ENCODE results near the gene MYRIP. TPM values are rescaled to one million over a fixed set of nuclear protein-coding genes. Genes with fewer than 3 reads are reported as not detected.

The MYRIP gene
- total and polyA plus RNA-seq, 5 donors = 2.4 to 12.1 (median 6.9) TPM

DNA sequence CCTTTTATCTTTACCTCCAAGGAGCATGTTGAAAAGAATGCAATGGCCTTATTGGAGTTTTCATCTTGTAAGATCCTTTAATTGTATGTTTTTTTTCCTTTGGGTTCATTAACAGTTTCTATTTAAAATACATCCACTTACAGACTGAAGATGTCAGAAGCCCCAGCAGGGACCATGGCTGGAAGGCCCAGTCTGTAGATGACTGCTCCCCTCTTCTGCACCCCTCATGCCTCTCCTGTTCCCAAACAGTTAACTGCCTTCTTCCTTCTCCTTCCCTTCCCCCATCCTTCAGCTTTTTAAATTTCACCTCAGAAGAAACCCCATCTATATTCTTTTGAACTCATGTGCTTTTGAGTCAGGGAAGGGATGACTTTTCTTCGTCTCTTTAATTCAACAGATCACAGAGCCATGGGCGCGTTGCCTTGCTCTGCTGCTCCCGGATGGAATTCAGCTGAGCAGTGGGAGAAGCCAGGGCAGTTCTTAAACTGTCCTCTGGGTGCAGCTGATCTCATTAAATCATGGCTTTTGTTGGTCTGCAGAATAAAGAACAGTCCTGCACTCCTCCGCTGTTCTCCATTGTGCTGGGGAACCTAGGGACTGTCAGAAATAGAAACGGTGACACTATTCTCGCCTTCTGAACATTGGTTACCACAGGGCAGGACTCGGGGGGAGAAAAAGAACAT lies 428.6 kb downstream of the MYRIP start:
- peak; percentile 75 to 87 for ATAC-seq
- no peaks in the 10 kb centered on the region for H3K27me3 ChIP-seq (ENCODE audit: control insufficient read depth, insufficient read depth)
- intact Hi-C loops (cut with DNase I) = no loop called here
- H3K9me3 ChIP-seq (ENCODE audit: control insufficient read depth, low read length) = no peaks in the 10 kb centered on the region
- WGBS = 50% methylated on average over 8 of the region's 8 CpGs
- H3K4me3 ChIP-seq (ENCODE audit: low read length) = no peak overlapping the region
- H3K4me1 ChIP-seq (ENCODE audit: control insufficient read depth, insufficient read depth, low read length) = no peaks in the 10 kb centered on the region
- peak overlapping the region; percentile 58 for H3K27ac ChIP-seq (ENCODE audit: low read length)
- no peak for DNase-seq

DNA sequence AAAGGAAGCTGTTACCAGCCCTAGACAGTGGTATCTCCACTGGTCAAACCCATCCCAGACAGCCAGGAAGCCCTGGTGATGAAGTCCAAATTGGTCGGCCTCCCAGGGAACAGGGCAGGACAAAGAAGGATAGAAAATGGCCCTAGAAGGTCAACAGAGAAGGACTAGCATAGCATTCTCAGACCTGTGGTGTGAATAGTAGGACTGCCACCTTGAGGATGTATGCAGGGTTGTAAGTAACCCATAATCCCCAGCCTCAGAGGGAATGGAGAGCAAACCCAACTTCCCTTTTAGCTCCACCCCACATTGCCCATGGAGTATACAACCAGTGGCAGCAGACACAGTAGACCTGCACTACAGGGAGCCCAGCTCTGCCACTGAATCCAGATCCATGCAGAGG lies 431.5 kb downstream of the MYRIP start:
- DNase-seq (no peak), ATAC-seq (no peak)
- WGBS = 93% methylated on average over 1 of the region's 1 CpG
- Histone ChIP-seq H3K4me3 (ENCODE audit: low read length) (no peak overlapping the region), H3K27me3 (ENCODE audit: control insufficient read depth, insufficient read depth) (no peaks in the 10 kb centered on the region), H3K4me1 (ENCODE audit: control insufficient read depth, insufficient read depth, low read length) (no peaks in the 10 kb centered on the region), H3K9me3 (ENCODE audit: control insufficient read depth, low read length) (no peaks in the 10 kb centered on the region), H3K27ac (ENCODE audit: low read length) (no peak overlapping the region)
- intact Hi-C loops (cut with DNase I) = no loop called here

DNA sequence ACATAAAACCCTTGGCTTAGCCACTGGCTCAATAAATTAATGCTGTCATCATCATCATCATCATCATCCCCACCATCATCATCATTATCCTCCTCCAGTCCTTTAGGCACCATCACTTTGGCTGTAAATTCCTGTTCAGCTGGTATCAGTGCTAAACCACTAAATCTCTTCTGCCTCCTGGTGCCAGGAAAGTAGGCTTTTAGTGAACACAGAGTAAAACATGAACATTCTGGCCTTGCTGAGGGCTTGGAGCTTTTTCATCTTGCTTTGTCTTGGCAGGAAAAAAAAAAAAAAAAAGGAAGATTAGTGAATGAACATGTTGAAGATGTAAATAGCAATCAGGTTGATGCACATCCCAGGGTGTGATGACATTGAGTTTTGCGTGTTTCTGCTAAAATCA lies 432.8 kb downstream of the MYRIP start:
- Histone ChIP-seq H3K4me3 (ENCODE audit: low read length) (no peak overlapping the region), H3K4me1 (ENCODE audit: control insufficient read depth, insufficient read depth, low read length) (no peaks in the 10 kb centered on the region), H3K27me3 (ENCODE audit: control insufficient read depth, insufficient read depth) (no peaks in the 10 kb centered on the region), H3K27ac (ENCODE audit: low read length) (no peak overlapping the region), H3K9me3 (ENCODE audit: control insufficient read depth, low read length) (no peaks in the 10 kb centered on the region)
- 95% methylated on average over 1 of the region's 1 CpG for WGBS
- DNase-seq = no peak
- intact Hi-C loops (cut with DNase I) = no loop called here
- no peak for ATAC-seq

DNA sequence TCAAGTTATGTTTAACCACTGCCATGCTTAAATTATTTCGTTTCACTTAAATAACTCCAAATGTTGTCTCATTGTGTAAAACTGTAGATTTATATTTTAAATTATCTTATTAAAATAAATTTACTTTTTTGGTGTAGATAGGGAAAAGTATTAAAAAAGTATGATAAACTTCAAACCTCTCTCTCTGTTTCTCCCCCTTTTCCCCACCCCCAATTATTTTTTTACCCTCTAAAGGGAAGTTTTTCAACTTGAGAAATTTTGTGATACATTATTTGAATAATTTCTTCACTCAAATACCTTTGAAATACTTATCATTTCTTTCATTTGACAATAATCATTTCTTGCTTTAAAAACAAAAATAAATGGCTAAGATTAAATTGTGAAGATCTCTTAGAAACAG lies 433.2 kb downstream of the MYRIP start:
- 84% methylated on average over 1 of the region's 1 CpG for WGBS
- peaks cover under 1% of the 10 kb centered on the region for H3K4me1 ChIP-seq (ENCODE audit: control insufficient read depth, insufficient read depth, low read length)
- intact Hi-C loops (cut with DNase I) = no loop called here

DNA sequence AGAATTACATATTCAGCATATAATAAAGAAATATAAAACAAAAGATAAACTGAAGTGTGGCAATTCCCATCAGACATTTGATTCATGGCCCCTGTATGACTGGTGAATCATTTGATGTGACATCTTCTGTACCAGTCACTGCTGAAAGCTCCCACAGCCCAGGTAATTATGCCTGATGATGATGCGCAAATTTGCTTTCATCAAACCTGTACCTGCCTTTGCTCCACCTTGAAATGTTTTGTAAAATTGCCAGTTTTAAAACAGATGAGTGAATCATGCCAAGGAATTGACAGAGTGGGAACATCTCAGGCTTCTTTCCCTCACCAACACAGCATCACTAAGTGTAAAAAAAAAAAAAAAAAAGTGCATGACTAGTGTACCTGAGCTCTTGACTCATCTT lies 433.6 kb downstream of the MYRIP start:
- Histone ChIP-seq H3K27ac (ENCODE audit: low read length) (no peak overlapping the region), H3K4me1 (ENCODE audit: control insufficient read depth, insufficient read depth, low read length) (peaks cover 2% of the 10 kb centered on the region), H3K4me3 (ENCODE audit: low read length) (no peak overlapping the region), H3K27me3 (ENCODE audit: control insufficient read depth, insufficient read depth) (no peaks in the 10 kb centered on the region), H3K9me3 (ENCODE audit: control insufficient read depth, low read length) (no peaks in the 10 kb centered on the region)
- DNase-seq = no peak
- intact Hi-C loops (cut with DNase I) = no loop called here
- ATAC-seq = no peak
- WGBS = 0% methylated on average over 1 of the region's 1 CpG

More for the DNA sequence above, 433.2 kb downstream of the MYRIP start:
- Histone ChIP-seq H3K27ac (ENCODE audit: low read length) (no peak overlapping the region), H3K27me3 (ENCODE audit: control insufficient read depth, insufficient read depth) (no peaks in the 10 kb centered on the region), H3K4me3 (ENCODE audit: low read length) (no peak overlapping the region), H3K9me3 (ENCODE audit: control insufficient read depth, low read length) (no peaks in the 10 kb centered on the region)
- DNase-seq (no peak), ATAC-seq (no peak)

DNA sequence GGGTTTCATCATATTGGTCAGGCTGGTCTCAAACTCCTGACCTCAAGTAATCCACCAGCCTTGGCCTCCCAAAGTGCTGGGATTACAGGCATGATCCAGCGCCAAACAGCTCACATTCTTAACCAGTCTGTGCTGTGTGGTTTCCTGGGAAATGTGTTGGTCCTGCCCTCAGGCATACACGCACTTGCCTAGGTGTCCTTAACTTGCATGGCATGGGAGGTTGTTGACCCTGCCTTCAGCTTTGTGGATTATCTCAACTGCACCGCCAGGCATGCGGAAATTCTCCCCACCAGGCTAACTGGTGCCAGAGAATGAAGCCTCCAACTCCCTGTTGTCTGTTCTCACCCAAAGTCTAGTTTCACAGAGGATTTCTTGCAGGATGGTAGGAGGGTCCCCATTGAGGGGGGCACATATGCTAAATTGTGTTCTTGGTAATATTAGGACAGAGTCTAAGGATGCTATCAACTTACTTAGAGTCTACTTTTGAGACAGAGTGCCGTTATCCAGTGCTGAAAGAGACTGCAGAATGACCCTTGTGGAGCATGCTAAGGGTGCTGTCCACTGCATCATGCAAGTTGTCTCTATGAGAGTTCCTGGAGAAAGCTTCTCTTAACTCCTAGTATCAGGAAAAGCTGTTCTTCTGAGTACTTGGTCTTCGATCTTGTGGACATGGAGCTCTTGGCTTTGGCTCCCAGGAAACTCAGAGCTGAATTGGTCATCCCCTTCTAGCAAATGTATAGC lies 438.5 kb downstream of the MYRIP start:
- H3K27ac ChIP-seq (ENCODE audit: low read length) = no peak overlapping the region
- DNase-seq = no peak
- no peaks in the 10 kb centered on the region for H3K9me3 ChIP-seq (ENCODE audit: control insufficient read depth, low read length)
- peaks cover 2% of the 10 kb centered on the region for H3K4me1 ChIP-seq (ENCODE audit: control insufficient read depth, insufficient read depth, low read length)
- WGBS = 80% methylated on average over 6 of the region's 6 CpGs
- intact Hi-C loops (cut with DNase I) = no loop called here
- H3K4me3 ChIP-seq (ENCODE audit: low read length) = no peak overlapping the region
- peak in 1 of 2 donors; percentile 39 for ATAC-seq
- no peaks in the 10 kb centered on the region for H3K27me3 ChIP-seq (ENCODE audit: control insufficient read depth, insufficient read depth)

DNA sequence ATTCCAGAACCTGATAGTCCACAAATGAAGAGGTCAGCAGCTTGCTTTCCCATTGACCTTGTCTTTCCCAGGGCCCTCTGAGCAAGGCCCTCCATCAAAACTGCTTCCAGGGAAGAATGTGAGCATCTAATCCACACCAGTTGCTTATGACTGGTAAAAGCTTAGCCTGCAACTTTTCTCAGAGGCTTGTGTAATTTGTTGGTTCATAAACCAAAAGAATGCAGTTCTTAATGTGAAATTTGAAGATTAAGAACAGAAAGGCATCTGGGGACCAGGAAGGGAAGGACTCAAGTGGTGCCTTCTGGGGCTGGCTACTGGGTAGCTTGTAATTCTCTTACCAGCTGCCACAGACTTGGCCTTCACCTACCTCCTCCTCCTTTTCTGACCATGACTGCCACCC lies 439.2 kb downstream of the MYRIP start:
- Histone ChIP-seq H3K27ac (ENCODE audit: low read length) (peak overlapping the region; percentile 23), H3K27me3 (ENCODE audit: control insufficient read depth, insufficient read depth) (no peaks in the 10 kb centered on the region), H3K4me1 (ENCODE audit: control insufficient read depth, insufficient read depth, low read length) (peaks cover 2% of the 10 kb centered on the region), H3K9me3 (ENCODE audit: control insufficient read depth, low read length) (no peaks in the 10 kb centered on the region), H3K4me3 (ENCODE audit: low read length) (no peak overlapping the region)
- ATAC-seq (no peak), DNase-seq (no peak)
- intact Hi-C loops (cut with DNase I) = no loop called here

DNA sequence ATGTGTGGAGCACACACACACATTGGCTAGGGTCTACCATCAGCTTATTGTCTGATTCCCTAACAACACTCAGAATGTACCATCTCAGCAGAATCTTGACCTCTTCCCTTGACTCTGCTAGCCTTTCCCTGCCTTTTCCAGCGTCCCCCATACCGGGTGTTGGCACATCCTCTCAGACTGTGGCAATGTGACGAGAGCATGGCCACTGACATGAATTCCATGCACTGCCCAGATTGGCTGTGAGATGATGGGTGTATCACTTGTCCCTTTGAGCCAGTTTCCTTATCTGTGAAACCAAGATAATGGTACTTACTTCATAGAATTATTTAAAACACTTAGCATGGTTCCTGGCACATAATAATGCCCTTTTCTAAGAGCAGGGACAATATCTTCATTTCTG lies 439.8 kb downstream of the MYRIP start:
- Histone ChIP-seq H3K27ac (ENCODE audit: low read length) (peak overlapping the region; percentile 23), H3K4me1 (ENCODE audit: control insufficient read depth, insufficient read depth, low read length) (peaks cover 2% of the 10 kb centered on the region), H3K9me3 (ENCODE audit: control insufficient read depth, low read length) (no peaks in the 10 kb centered on the region), H3K4me3 (ENCODE audit: low read length) (no peak overlapping the region), H3K27me3 (ENCODE audit: control insufficient read depth, insufficient read depth) (no peaks in the 10 kb centered on the region)
- intact Hi-C loops (cut with DNase I) = no loop called here
- ATAC-seq (peak; percentile 76 to 83), DNase-seq (peak in 2 of 3 donors; percentile 15 to 47)
- WGBS = 60% methylated on average over 3 of the region's 3 CpGs

DNA sequence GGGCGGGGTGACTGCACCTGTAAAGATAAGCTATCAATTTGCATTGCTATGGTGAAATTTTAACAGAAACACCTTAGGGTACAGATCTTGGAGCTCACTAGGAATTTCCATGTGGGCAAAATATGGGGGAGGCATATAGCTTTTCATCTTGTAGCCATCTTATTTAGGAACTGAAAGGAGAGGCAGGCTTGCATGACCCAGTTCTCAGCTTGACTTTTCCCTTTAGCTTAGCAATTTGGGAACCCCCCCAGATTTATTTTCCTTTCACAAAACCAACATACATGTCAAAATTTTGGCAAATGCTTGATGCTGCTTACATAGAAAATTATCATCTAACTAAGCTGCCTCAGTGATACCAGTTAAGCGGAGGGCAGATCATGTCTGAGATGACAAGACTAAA lies 445.1 kb downstream of the MYRIP start:
- H3K4me1 ChIP-seq (ENCODE audit: control insufficient read depth, insufficient read depth, low read length) = peaks cover 2% of the 10 kb centered on the region
- H3K4me3 ChIP-seq (ENCODE audit: low read length) = no peak overlapping the region
- 91% methylated on average over 2 of the region's 2 CpGs for WGBS
- no peaks in the 10 kb centered on the region for H3K27me3 ChIP-seq (ENCODE audit: control insufficient read depth, insufficient read depth)
- ATAC-seq = no peak
- DNase-seq = no peak
- intact Hi-C loops (cut with DNase I) = no loop called here
- H3K27ac ChIP-seq (ENCODE audit: low read length) = no peak overlapping the region
- H3K9me3 ChIP-seq (ENCODE audit: control insufficient read depth, low read length) = no peaks in the 10 kb centered on the region

DNA sequence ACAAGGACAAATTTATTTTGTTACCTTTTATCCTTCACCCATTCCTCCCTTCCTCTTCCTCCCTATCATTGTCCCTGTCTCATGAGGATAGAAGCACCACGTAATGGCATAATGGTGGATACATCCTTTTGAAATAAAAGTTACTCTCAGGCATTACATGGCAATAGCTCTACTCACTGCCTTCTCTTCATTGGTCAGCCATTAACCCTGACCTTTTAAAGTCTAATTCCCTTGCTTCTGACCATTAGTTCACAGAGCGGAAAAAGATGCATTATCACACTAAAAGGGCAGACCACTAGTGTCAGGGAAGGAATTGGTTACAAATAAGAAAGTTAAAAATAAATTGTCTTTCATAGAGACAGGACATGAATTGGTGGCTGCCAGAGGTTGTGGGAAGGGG lies 445.5 kb downstream of the MYRIP start:
- Histone ChIP-seq H3K4me1 (ENCODE audit: control insufficient read depth, insufficient read depth, low read length) (peaks cover 2% of the 10 kb centered on the region), H3K27ac (ENCODE audit: low read length) (no peak overlapping the region), H3K9me3 (ENCODE audit: control insufficient read depth, low read length) (no peaks in the 10 kb centered on the region), H3K27me3 (ENCODE audit: control insufficient read depth, insufficient read depth) (no peaks in the 10 kb centered on the region), H3K4me3 (ENCODE audit: low read length) (no peak overlapping the region)
- intact Hi-C loops (cut with DNase I) = no loop called here
- ATAC-seq (no peak), DNase-seq (no peak)
- WGBS = 84% methylated on average over 2 of the region's 2 CpGs

DNA sequence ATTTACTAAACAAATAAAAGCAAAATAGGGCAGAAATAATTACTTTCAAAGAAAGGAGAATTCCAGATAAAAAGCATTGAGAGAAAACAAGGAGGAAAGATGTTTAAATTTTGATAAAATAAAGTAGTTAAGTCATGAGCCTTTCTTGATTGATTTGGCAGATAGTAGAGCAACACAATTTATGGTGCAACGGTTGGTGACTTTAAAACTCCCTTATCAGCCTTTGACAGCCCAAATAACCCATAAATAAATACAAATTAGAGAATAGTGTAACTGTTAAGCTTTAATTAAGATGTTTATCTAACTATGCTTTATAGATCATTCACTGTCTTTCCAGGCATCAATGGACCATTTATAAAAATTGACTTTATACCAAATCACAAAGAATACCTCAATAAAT lies 446.1 kb downstream of the MYRIP start:
- ATAC-seq (no peak), DNase-seq (no peak)
- intact Hi-C loops (cut with DNase I) = no loop called here
- Histone ChIP-seq H3K4me1 (ENCODE audit: control insufficient read depth, insufficient read depth, low read length) (peaks cover 2% of the 10 kb centered on the region), H3K4me3 (ENCODE audit: low read length) (no peak overlapping the region), H3K9me3 (ENCODE audit: control insufficient read depth, low read length) (no peaks in the 10 kb centered on the region), H3K27me3 (ENCODE audit: control insufficient read depth, insufficient read depth) (no peaks in the 10 kb centered on the region), H3K27ac (ENCODE audit: low read length) (no peak overlapping the region)
- 43% methylated on average over 1 of the region's 1 CpG for WGBS

Data from right cardiac atrium (tissue), 5 donors.